HepG2 (cell line): ENCODE data around the gene SAMD4B. TPM values are rescaled to one million over a fixed set of nuclear protein-coding genes. Genes with fewer than 3 reads are reported as not detected.

ENCODE experiments used
- CREBL2 ChIP-seq: sonication (generic); formaldehyde crosslinking; IDR thresholded peaks from 2 replicates; pipeline ENCODE4 v1.8.1; 2023; ENCODE audit warnings: missing genetic modification reagents, mild to moderate bottlenecking, borderline replicate concordance
- POLR2AphosphoS5 ChIP-seq: IDR thresholded peaks from 2 replicates; pipeline ENCODE4 v1.6.1; 2012; ENCODE audit warnings: low read depth, low read length
- PRMT3 ChIP-seq: sonication (generic); formaldehyde crosslinking; IDR thresholded peaks from 2 replicates; pipeline ENCODE4 v1.8.1; 2022; ENCODE audit warnings: low read depth, mild to moderate bottlenecking, moderate library complexity, missing genetic modification reagents, borderline replicate concordance
- SMARCC2 ChIP-seq: fragments of 450-650 bp; IDR thresholded peaks from 2 replicates; pipeline ENCODE4 v1.6.1; 2017; ENCODE audit warnings: antibody characterized with exemption, mild to moderate bottlenecking
- ZBTB25 ChIP-seq: IDR thresholded peaks from 2 replicates; pipeline ENCODE4 v1.6.1; 2018; ENCODE audit warnings: missing genetic modification reagents
- ZNF253 ChIP-seq: sonication (generic); formaldehyde crosslinking; IDR thresholded peaks from 2 replicates; pipeline ENCODE4 v1.8.0; 2022; ENCODE audit warnings: mild to moderate bottlenecking, missing genetic modification reagents, borderline replicate concordance
- ZNF619 ChIP-seq: sonication (generic); formaldehyde crosslinking; IDR thresholded peaks from 2 replicates; pipeline ENCODE4 v1.4.0; 2020; ENCODE audit warnings: mild to moderate bottlenecking, missing genetic modification reagents
- ZNF777 ChIP-seq: sonication (generic); formaldehyde crosslinking; IDR thresholded peaks from 2 replicates; pipeline ENCODE4 v1.4.0; 2020; ENCODE audit warnings: missing genetic modification reagents
- polyA plus RNA-seq, 8 experiments: library from polyadenylated mRNA; depleted of rRNA in 3 of 8; stranded (reverse) in 7 of 8; unstranded in 1 of 8; fragments of >200 nt; fragmentation: Illumina TruSeq in 4 of 8; extraction: Trizol in 4 of 8; gene quantifications; 2 replicates each; pipeline versions ENCODE4 v1.2.1 to v1.2.3, GENCODE V29; 2011 to 2016; ENCODE audit warnings: low read depth in 4 of 8, missing spikeins in 1 of 8, mixed read lengths in 1 of 8; ENCODE audit not compliant: insufficient read depth in 1 of 8
- total RNA-seq, 5 experiments: library from RNA; depleted of rRNA; stranded (reverse); fragments of >200 nt; fragmentation: Illumina TruSeq; extraction: Trizol; gene quantifications; 2 replicates each; pipeline ENCODE4 v1.2.3, GENCODE V29; 2016; ENCODE audit warnings: low read depth in 1 of 5
- TF ChIP-seq, protein P1 (sequence below): IDR thresholded peaks from 2 replicates; pipeline ENCODE4 v1.6.1; 2016; ENCODE audit warnings: low read depth
- TF ChIP-seq, protein P2 (sequence below): sonication (generic); formaldehyde crosslinking; IDR thresholded peaks from 2 replicates; pipeline ENCODE4 v1.4.0; 2020; ENCODE audit warnings: mild to moderate bottlenecking, missing genetic modification reagents, borderline replicate concordance
- TF ChIP-seq, protein P3 (sequence below): IDR thresholded peaks from 2 replicates; pipeline ENCODE4 v1.6.1; 2016; ENCODE audit warnings: low read depth, missing genetic modification reagents, missing compliant biosample characterization

Gene SAMD4B
- total and polyA plus RNA-seq, 2 of the 13 experiments (the other 11 are each of a cell fraction or from before 2014, with no cell fraction given) = 26.0 to 31.8 TPM

- TF ChIP-seq, protein P1, sequence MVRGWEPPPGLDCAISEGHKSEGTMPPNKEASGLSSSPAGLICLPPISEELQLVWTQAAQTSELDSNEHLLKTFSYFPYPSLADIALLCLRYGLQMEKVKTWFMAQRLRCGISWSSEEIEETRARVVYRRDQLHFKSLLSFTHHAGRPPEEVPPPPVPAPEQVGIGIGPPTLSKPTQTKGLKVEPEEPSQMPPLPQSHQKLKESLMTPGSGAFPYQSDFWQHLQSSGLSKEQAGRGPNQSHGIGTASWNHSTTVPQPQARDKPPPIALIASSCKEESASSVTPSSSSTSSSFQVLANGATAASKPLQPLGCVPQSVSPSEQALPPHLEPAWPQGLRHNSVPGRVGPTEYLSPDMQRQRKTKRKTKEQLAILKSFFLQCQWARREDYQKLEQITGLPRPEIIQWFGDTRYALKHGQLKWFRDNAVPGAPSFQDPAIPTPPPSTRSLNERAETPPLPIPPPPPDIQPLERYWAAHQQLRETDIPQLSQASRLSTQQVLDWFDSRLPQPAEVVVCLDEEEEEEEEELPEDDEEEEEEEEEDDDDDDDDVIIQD = no peak
- peak; percentile 89 for TF ChIP-seq POLR2AphosphoS5
- TF ChIP-seq, protein P2, sequence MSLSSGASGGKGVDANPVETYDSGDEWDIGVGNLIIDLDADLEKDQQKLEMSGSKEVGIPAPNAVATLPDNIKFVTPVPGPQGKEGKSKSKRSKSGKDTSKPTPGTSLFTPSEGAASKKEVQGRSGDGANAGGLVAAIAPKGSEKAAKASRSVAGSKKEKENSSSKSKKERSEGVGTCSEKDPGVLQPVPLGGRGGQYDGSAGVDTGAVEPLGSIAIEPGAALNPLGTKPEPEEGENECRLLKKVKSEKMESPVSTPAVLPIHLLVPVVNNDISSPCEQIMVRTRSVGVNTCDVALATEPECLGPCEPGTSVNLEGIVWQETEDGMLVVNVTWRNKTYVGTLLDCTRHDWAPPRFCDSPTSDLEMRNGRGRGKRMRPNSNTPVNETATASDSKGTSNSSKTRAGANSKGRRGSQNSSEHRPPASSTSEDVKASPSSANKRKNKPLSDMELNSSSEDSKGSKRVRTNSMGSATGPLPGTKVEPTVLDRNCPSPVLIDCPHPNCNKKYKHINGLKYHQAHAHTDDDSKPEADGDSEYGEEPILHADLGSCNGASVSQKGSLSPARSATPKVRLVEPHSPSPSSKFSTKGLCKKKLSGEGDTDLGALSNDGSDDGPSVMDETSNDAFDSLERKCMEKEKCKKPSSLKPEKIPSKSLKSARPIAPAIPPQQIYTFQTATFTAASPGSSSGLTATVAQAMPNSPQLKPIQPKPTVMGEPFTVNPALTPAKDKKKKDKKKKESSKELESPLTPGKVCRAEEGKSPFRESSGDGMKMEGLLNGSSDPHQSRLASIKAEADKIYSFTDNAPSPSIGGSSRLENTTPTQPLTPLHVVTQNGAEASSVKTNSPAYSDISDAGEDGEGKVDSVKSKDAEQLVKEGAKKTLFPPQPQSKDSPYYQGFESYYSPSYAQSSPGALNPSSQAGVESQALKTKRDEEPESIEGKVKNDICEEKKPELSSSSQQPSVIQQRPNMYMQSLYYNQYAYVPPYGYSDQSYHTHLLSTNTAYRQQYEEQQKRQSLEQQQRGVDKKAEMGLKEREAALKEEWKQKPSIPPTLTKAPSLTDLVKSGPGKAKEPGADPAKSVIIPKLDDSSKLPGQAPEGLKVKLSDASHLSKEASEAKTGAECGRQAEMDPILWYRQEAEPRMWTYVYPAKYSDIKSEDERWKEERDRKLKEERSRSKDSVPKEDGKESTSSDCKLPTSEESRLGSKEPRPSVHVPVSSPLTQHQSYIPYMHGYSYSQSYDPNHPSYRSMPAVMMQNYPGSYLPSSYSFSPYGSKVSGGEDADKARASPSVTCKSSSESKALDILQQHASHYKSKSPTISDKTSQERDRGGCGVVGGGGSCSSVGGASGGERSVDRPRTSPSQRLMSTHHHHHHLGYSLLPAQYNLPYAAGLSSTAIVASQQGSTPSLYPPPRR (CRISPR knock-in tag) = peak; percentile 69; the same call in 1 of the 2 replicates
- no peak for TF ChIP-seq ZNF777 (CRISPR knock-in tag)
- no peak for TF ChIP-seq PRMT3 (CRISPR knock-in tag)
- TF ChIP-seq, protein P3, sequence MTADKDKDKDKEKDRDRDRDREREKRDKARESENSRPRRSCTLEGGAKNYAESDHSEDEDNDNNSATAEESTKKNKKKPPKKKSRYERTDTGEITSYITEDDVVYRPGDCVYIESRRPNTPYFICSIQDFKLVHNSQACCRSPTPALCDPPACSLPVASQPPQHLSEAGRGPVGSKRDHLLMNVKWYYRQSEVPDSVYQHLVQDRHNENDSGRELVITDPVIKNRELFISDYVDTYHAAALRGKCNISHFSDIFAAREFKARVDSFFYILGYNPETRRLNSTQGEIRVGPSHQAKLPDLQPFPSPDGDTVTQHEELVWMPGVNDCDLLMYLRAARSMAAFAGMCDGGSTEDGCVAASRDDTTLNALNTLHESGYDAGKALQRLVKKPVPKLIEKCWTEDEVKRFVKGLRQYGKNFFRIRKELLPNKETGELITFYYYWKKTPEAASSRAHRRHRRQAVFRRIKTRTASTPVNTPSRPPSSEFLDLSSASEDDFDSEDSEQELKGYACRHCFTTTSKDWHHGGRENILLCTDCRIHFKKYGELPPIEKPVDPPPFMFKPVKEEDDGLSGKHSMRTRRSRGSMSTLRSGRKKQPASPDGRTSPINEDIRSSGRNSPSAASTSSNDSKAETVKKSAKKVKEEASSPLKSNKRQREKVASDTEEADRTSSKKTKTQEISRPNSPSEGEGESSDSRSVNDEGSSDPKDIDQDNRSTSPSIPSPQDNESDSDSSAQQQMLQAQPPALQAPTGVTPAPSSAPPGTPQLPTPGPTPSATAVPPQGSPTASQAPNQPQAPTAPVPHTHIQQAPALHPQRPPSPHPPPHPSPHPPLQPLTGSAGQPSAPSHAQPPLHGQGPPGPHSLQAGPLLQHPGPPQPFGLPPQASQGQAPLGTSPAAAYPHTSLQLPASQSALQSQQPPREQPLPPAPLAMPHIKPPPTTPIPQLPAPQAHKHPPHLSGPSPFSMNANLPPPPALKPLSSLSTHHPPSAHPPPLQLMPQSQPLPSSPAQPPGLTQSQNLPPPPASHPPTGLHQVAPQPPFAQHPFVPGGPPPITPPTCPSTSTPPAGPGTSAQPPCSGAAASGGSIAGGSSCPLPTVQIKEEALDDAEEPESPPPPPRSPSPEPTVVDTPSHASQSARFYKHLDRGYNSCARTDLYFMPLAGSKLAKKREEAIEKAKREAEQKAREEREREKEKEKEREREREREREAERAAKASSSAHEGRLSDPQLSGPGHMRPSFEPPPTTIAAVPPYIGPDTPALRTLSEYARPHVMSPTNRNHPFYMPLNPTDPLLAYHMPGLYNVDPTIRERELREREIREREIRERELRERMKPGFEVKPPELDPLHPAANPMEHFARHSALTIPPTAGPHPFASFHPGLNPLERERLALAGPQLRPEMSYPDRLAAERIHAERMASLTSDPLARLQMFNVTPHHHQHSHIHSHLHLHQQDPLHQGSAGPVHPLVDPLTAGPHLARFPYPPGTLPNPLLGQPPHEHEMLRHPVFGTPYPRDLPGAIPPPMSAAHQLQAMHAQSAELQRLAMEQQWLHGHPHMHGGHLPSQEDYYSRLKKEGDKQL = no peak
- no peak for TF ChIP-seq SMARCC2
- no peak for TF ChIP-seq ZNF253 (CRISPR knock-in tag)
- peak; percentile 86 for TF ChIP-seq ZBTB25 (CRISPR knock-in tag)
- TF ChIP-seq ZNF619 (CRISPR knock-in tag) = no peak
- TF ChIP-seq CREBL2 (CRISPR knock-in tag) = no peak
These were observed 55.4 kb downstream of the SAMD4B start (continued) for GRCh38 chr19:39397360-39398296.
